HepG2 (cell line): ENCODE results near the gene ADGRG1. TPM values are rescaled to one million over a fixed set of nuclear protein-coding genes. Genes with fewer than 3 reads are reported as not detected.

ENCODE experiments used
- ARNT2 ChIP-seq: sonication (generic); formaldehyde crosslinking; IDR thresholded peaks from 2 replicates; pipeline ENCODE4 v1.8.0; 2022; ENCODE audit warnings: mild to moderate bottlenecking, low read depth, missing genetic modification reagents, moderate library complexity
- ATF2 ChIP-seq: sonication (generic); formaldehyde crosslinking; IDR thresholded peaks from 2 replicates; pipeline ENCODE4 v1.4.0; 2020; ENCODE audit warnings: missing genetic modification reagents
- DNMT1 ChIP-seq: sonication (generic); formaldehyde crosslinking; IDR thresholded peaks from 2 replicates; pipeline ENCODE4 v1.5.1; 2020; ENCODE audit warnings: mild to moderate bottlenecking, missing genetic modification reagents
- EP300 ChIP-seq, 3 experiments: sonication (generic) in 1 of 3; formaldehyde crosslinking in 1 of 3; IDR thresholded peaks; 2 replicates each; pipeline versions ENCODE4 v1.5.1 to v1.6.1; 2011 to 2020; ENCODE audit warnings: low read depth in 2 of 3, low read length in 2 of 3, borderline replicate concordance in 1 of 3, improper control_type of control experiment in 1 of 3, mild to moderate bottlenecking in 1 of 3, missing genetic modification reagents in 1 of 3, moderate library complexity in 1 of 3
- HIVEP1 ChIP-seq: sonication (generic); formaldehyde crosslinking; IDR thresholded peaks from 2 replicates; pipeline ENCODE4 v1.4.0; 2020; ENCODE audit warnings: mild to moderate bottlenecking, missing genetic modification reagents
- MNT ChIP-seq: fragments of 450-650 bp; IDR thresholded peaks from 2 replicates; pipeline ENCODE4 v1.6.1; 2016
- POGK ChIP-seq: sonication (generic); formaldehyde crosslinking; conservative IDR thresholded peaks from 2 replicates; pipeline ENCODE4 v1.8.0; 2022; ENCODE audit warnings: mild to moderate bottlenecking, moderate library complexity, missing genetic modification reagents
- RARA ChIP-seq: IDR thresholded peaks from 2 replicates; pipeline ENCODE4 v1.6.1; 2016; ENCODE audit warnings: missing genetic modification reagents, missing compliant biosample characterization
- TARDBP ChIP-seq: sonication (generic); formaldehyde crosslinking; IDR thresholded peaks from 2 replicates; pipeline ENCODE4 v1.8.0; 2022; ENCODE audit warnings: mild to moderate bottlenecking, missing genetic modification reagents
- TCF7 ChIP-seq: sonication (generic); IDR thresholded peaks from 2 replicates; pipeline ENCODE4 v1.6.1; 2016; ENCODE audit warnings: antibody characterized with exemption, low read depth
- TOE1 ChIP-seq: sonication (generic); formaldehyde crosslinking; IDR thresholded peaks from 2 replicates; pipeline ENCODE4 v1.4.0; 2020; ENCODE audit warnings: mild to moderate bottlenecking, missing genetic modification reagents
- ZBTB43 ChIP-seq: sonication (generic); formaldehyde crosslinking; conservative IDR thresholded peaks from 2 replicates; pipeline ENCODE4 v1.4.0; 2020; ENCODE audit warnings: missing genetic modification reagents
- ZFX ChIP-seq: sonication (generic); formaldehyde crosslinking; IDR thresholded peaks from 2 replicates; pipeline ENCODE4 v1.4.0; 2020; ENCODE audit warnings: mild to moderate bottlenecking, low read depth, missing genetic modification reagents, moderate library complexity
- ZGPAT ChIP-seq: IDR thresholded peaks from 2 replicates; pipeline ENCODE4 v1.6.1; 2016; ENCODE audit warnings: mild to moderate bottlenecking
- ZNF331 ChIP-seq: sonication (generic); formaldehyde crosslinking; IDR thresholded peaks from 2 replicates; pipeline ENCODE4 v1.4.0; 2020; ENCODE audit warnings: missing genetic modification reagents
- ZNF510 ChIP-seq: sonication (generic); formaldehyde crosslinking; IDR thresholded peaks from 2 replicates; pipeline ENCODE4 v1.4.0; 2020; ENCODE audit warnings: low read depth, mild to moderate bottlenecking, missing genetic modification reagents
- ZNF574 ChIP-seq: sonication (generic); formaldehyde crosslinking; IDR thresholded peaks from 2 replicates; pipeline ENCODE4 v1.4.0; 2020; ENCODE audit warnings: missing genetic modification reagents
- polyA plus RNA-seq, 8 experiments: library from polyadenylated mRNA; depleted of rRNA in 3 of 8; stranded (reverse) in 7 of 8; unstranded in 1 of 8; fragments of >200 nt; fragmentation: Illumina TruSeq in 4 of 8; extraction: Trizol in 4 of 8; gene quantifications; 2 replicates each; pipeline versions ENCODE4 v1.2.1 to v1.2.3, GENCODE V29; 2011 to 2016; ENCODE audit warnings: low read depth in 4 of 8, missing spikeins in 1 of 8, mixed read lengths in 1 of 8; ENCODE audit not compliant: insufficient read depth in 1 of 8
- total RNA-seq, 5 experiments: library from RNA; depleted of rRNA; stranded (reverse); fragments of >200 nt; fragmentation: Illumina TruSeq; extraction: Trizol; gene quantifications; 2 replicates each; pipeline ENCODE4 v1.2.3, GENCODE V29; 2016; ENCODE audit warnings: low read depth in 1 of 5

ADGRG1 gene
- total and polyA plus RNA-seq, 2 of the 13 experiments (the other 11 are each of a cell fraction or from before 2014, with no cell fraction given) = 2.7 to 5.9 TPM

- TF ChIP-seq ZNF331 (CRISPR knock-in tag) (peak; percentile 74; the same call in 1 of the 2 replicates), TARDBP (CRISPR knock-in tag) (peak; percentile 34; the same call in 1 of the 2 replicates), POGK (CRISPR knock-in tag) (no peak), ZNF510 (0 out of 2 replicates have a peak, but pooled peaks have one; percentile 13), ZBTB43 (CRISPR knock-in tag) (0 out of 2 replicates have a peak, but pooled peaks have one; percentile 31), ARNT2 (CRISPR knock-in tag) (no peak), ZFX (peak; percentile 83), DNMT1 (CRISPR knock-in tag) (no peak), TOE1 (CRISPR knock-in tag) (peak; percentile 26; the same call in 1 of the 2 replicates), HIVEP1 (CRISPR knock-in tag) (peak; percentile 61; the same call in 1 of the 2 replicates), ZGPAT (peak; percentile 52; the same call in 1 of the 2 replicates), MNT (no peak), RARA (peak; percentile 34; the same call in 1 of the 2 replicates), TCF7 (0 out of 2 replicates have a peak, but pooled peaks have one; percentile 22), ZNF574 (CRISPR knock-in tag) (peak; percentile 2; the same call in 1 of the 2 replicates), EP300 (IDR thresholded peaks at IDR 0.05; ENCODE audit: low read depth in 2 of 2, low read length in 2 of 2) (0 out of 4 replicates have a peak, but pooled peaks have one; percentile 20 to 26), EP300 (CRISPR knock-in tag; IDR thresholded peaks at IDR 0.05; ENCODE audit: borderline replicate concordance) (no peak), ATF2 (peak; percentile 41; the same call in 1 of the 2 replicates)
These were observed 65.8 kb downstream of the ADGRG1 start (continued) for GRCh38 chr16:57694231-57694724.
